Colonic mucosa (tissue), 4 donors: ENCODE measurements around the gene NUMB. TPM values are rescaled to one million over a fixed set of nuclear protein-coding genes. Genes with fewer than 3 reads are reported as not detected.

Experiments used
- DNase-seq: peaks from one replicate; pipeline ENCODE4 v3.0.0-alpha.2; 2020
- H3K27ac ChIP-seq: fragments of 200-600 bp; one replicate; pipeline ENCODE4 v1.8.0; 2021
- H3K27me3 ChIP-seq: fragments of 200-600 bp; one replicate; pipeline ENCODE4 v1.8.0; 2021
- H3K36me3 ChIP-seq: fragments of 200-600 bp; one replicate; pipeline ENCODE4 v1.8.0; 2021
- H3K4me1 ChIP-seq: fragments of 200-600 bp; one replicate; pipeline ENCODE4 v1.8.0; 2021; ENCODE audit warnings: mild to moderate bottlenecking
- H3K4me3 ChIP-seq: fragments of 200-600 bp; one replicate; pipeline ENCODE4 v1.8.0; 2021
- H3K9ac ChIP-seq, 2 donors: one replicate each; pipeline ENCODE4 v1.7.0; 2013; ENCODE audit warnings: control low read depth in 2 of 2, low read depth in 2 of 2, low read length in 2 of 2
- H3K9me3 ChIP-seq: fragments of 200-600 bp; one replicate; pipeline ENCODE4 v1.8.0; 2021
- intact Hi-C: fragments of 100-400 bp; cut with DNase I; formaldehyde crosslinking; loops from one replicate; pipeline ENCODE4 v1.14.1; 2022
- total RNA-seq, 2 donors: library from RNA; stranded (reverse); fragmentation: NEBNext Ultra II Directional in 1 of 2; extraction: Animal tissue kit (Norgen Biotek cat#: 25700) in 1 of 2; gene quantifications; one replicate each; pipeline ENCODE4 v1.2.1, GENCODE V29; 2021
- TF ChIP-seq, protein P1 (sequence below): fragments of 200-600 bp; IDR thresholded peaks from one replicate; pipeline ENCODE4 v1.8.0; 2022; ENCODE audit warnings: antibody characterized with exemption, mild to moderate bottlenecking
- donor health status: healthy.
- donor health status: DM: no; HTN: no; CAD: no.
- donor health status: DM: no; HTN: no; CAD: no.

The NUMB gene
- total RNA-seq, 2 donors from 2014 or later, result 83.1 to 116 TPM

DNA sequence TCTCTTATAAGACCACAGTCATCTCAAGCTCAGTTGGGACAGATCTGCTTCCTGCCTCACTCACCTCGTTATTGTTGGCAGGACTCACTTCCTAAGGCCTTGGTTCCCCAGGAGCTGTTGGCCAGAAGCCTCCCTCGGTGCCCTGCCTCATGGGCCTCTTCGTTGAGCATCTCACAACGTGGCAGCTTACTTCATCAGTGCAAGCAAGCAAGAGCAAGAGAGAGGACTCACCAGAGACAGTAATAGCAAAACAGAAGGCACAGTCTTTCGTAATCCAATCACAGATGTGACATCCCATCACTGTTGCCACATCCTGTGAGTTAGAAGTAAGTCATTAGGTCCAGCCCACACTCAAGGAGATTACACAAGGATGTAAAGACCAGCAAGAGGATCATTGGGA is 5.1 kb upstream of the NUMB start:
- Histone ChIP-seq H3K9ac (peak overlapping the region in 1 of 2 donors; percentile 63), H3K27me3 (no peaks in the 10 kb centered on the region), H3K36me3 (no peaks in the 10 kb centered on the region), H3K9me3 (no peaks in the 10 kb centered on the region), H3K4me1 (peaks cover 5% of the 10 kb centered on the region), H3K4me3 (peak overlapping the region; percentile 0), H3K27ac (peak overlapping the region; percentile 76)
- no peak for DNase-seq
- intact Hi-C loops, result no loop called here
- TF ChIP-seq, protein P1, sequence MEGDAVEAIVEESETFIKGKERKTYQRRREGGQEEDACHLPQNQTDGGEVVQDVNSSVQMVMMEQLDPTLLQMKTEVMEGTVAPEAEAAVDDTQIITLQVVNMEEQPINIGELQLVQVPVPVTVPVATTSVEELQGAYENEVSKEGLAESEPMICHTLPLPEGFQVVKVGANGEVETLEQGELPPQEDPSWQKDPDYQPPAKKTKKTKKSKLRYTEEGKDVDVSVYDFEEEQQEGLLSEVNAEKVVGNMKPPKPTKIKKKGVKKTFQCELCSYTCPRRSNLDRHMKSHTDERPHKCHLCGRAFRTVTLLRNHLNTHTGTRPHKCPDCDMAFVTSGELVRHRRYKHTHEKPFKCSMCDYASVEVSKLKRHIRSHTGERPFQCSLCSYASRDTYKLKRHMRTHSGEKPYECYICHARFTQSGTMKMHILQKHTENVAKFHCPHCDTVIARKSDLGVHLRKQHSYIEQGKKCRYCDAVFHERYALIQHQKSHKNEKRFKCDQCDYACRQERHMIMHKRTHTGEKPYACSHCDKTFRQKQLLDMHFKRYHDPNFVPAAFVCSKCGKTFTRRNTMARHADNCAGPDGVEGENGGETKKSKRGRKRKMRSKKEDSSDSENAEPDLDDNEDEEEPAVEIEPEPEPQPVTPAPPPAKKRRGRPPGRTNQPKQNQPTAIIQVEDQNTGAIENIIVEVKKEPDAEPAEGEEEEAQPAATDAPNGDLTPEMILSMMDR, result no peak

DNA sequence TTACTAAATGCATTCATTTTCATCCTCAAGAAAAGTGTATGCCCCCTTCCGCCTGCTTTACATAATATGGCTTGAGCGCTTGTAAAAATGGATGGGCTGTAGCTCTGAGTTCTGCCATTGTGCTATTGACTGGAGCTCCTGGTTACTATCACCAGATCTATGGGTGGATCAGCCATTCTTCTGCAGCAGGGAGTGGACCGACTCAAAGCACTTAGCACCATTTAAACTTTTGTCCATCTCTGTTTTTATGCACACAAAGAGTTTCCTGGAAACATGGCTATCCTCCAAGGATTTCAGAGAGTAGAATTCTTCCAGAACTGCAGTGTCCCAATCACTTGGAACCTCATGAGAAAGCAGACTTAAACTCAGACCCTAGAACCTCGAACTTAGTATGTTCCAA is 4.5 kb upstream of the NUMB start:
- H3K4me1 ChIP-seq, result peaks cover 5% of the 10 kb centered on the region
- no peak for DNase-seq
- TF ChIP-seq, protein P1, result no peak
- H3K27me3 ChIP-seq, result no peaks in the 10 kb centered on the region
- H3K4me3 ChIP-seq, result peak overlapping the region; percentile 0
- H3K27ac ChIP-seq, result peak overlapping the region; percentile 76
- no peaks in the 10 kb centered on the region for H3K36me3 ChIP-seq
- intact Hi-C loops, result no loop called here
- H3K9ac ChIP-seq, result peak overlapping the region in 1 of 2 donors; percentile 63
- no peaks in the 10 kb centered on the region for H3K9me3 ChIP-seq

DNA sequence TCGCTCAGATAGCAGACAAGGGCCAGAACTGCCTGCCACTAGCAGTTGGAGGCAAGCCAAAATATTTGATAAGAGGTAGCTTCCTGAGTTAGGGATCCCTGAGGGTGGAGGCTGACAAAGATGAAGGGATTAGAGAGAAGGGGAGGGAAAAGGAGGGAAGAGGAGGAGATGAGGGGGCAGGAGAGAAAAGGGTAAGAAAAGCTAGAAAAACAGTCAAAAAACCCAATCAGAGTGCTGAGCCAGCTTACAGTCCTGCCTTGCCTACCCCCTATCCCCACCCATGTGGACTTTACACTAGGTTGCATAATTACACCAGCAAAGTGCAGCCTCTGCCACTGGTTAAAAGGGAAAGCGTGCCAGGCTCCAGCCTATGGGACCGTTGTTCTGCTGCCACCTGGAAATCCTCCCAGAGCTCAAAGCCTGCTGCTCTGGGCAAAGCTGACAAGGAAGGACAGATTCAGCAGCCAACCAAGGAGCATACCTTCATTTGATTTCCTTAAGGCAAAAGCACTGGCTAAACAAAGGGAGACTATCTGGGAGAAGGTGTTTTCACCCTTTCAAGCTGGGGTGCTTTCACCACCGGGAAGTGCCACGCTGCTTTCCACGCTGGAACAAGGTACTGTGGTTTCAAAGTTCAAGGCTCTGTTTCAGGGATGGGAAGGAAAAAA is 3.8 kb upstream of the NUMB start:
- no peaks in the 10 kb centered on the region for H3K27me3 ChIP-seq
- H3K36me3 ChIP-seq, result no peaks in the 10 kb centered on the region
- DNase-seq, result peak; percentile 93
- H3K9ac ChIP-seq, result peak overlapping the region; percentile 44 to 63
- H3K4me3 ChIP-seq, result peak overlapping the region; percentile 0
- TF ChIP-seq, protein P1, result no peak
- H3K4me1 ChIP-seq, result peaks cover 5% of the 10 kb centered on the region
- H3K27ac ChIP-seq, result peak overlapping the region; percentile 76
- no peaks in the 10 kb centered on the region for H3K9me3 ChIP-seq
- intact Hi-C loops, result no loop called here

DNA sequence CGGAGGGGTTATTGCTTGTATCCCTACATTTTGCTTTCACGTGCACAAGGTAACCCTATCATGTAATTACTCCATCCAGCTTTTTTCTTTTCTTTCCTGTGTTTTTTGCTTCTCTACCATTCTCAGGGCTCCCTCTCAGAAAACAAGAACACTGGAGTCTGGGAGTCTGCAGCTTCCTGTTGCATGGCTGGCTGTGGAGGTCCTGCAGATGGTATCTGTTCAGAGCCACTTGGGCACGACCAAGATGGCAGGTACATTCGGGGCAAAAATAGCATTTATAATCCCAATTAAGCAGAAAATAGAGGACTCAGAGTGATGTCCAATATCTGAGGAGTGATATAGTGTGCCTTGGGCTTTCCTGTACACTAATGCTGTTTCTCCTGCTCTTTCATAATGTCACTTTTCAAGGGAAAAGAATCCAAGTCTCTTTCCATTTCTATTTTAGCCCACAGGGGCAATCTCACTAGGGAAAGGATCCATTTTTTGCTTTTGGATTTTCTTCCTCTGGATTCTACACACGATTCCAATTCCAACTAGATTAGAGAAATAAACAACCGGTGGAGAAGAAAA is 3.2 kb upstream of the NUMB start:
- H3K4me3 ChIP-seq, result no peak overlapping the region
- intact Hi-C loops, result no loop called here
- no peaks in the 10 kb centered on the region for H3K36me3 ChIP-seq
- H3K9ac ChIP-seq, result peak overlapping the region; percentile 48 to 63
- no peaks in the 10 kb centered on the region for H3K9me3 ChIP-seq
- DNase-seq, result no peak
- TF ChIP-seq, protein P1, result no peak
- H3K27me3 ChIP-seq, result no peaks in the 10 kb centered on the region
- peaks cover 8% of the 10 kb centered on the region for H3K4me1 ChIP-seq
- peak overlapping the region; percentile 76 for H3K27ac ChIP-seq

DNA sequence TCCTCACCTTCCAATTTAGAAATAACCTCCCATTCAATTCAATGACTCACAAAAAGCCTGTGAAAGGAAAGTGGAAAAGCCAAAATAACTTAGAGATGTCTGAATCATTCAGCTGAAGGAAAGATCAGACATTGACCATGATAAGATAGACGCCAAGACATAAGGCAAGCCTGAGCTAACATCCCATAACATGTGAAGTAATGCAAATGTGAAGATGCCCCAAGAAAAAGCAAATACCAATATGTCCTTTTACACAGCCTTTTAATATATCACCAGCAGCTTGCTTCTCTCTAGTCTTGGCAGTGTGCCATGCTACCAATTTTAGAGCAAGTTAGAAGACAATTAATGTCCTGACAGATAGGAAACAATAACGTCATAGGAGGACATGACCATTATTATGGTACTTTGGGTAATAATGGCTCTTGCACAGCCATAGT is 2.4 kb upstream of the NUMB start:
- Histone ChIP-seq H3K4me1 (peaks cover 12% of the 10 kb centered on the region), H3K9ac (peak overlapping the region in 1 of 2 donors; percentile 28), H3K9me3 (no peaks in the 10 kb centered on the region), H3K27me3 (no peaks in the 10 kb centered on the region), H3K27ac (peak overlapping the region; percentile 76), H3K36me3 (no peaks in the 10 kb centered on the region), H3K4me3 (no peak overlapping the region)
- DNase-seq, result no peak
- TF ChIP-seq, protein P1, result no peak
- intact Hi-C loops, result no loop called here
